CD4-positive, alpha-beta T cell treated with Interleukin-10 for 1 hour (primary cell): ENCODE data around the gene BCAS3.
"Not testable (repeated sequence)": the region's sequence is repeated elsewhere in the genome, so short reads cannot be mapped to it uniquely, and the experiment has no call there.

Experiments used
- DNase-seq: peaks from one replicate; pipeline ENCODE4 v3.0.0-alpha.2; 2020

Gene BCAS3

DNA sequence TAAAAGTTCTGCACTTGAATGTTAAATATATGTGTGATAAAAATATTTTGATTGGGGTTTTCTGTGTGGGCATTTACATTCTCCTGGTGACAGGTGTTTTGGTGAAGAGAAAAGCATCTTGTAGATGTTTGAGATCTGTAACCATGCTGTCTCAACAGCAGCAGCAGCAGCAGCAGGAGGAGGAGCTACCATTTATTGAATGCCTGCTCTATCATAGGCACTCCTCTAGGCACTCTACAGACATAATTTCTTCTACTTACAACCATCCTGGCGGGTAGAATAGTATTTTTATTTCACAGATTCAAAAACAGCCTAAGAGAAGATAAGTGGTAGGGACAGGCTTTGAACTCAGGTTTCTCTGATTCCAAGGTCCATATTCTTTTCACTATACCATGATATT is 562.3 kb downstream of the BCAS3 start:
- no peak for DNase-seq

DNA sequence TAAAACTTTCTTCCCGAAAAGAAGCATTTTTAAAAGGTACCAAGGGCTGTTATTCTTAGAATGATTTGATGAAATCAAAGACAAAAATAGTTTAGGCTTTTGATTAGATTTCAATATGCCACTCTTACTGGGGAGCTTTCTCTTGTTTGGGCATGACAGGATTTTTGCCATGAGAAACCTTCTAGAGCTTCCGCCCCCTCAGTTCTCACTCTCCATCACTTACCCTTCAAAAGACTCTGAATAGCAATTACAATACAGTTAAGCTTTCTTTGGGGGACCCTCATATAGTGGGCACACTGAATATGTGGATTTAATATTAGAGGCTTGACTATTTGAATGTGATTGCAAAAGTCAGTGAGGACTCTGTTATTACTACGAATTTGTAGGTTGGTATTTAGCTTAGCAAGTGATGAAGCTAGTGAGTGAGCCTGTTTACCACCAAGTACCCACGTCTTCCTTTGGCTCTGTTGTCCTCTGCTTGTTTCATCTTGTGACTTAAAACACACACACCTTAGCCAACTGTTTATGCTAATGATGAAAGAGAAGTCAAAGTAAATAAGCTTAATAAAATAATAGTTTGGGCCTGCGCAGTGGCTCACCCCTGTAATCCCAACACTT is 563.3 kb downstream of the BCAS3 start:
- DNase-seq, result no peak

DNA sequence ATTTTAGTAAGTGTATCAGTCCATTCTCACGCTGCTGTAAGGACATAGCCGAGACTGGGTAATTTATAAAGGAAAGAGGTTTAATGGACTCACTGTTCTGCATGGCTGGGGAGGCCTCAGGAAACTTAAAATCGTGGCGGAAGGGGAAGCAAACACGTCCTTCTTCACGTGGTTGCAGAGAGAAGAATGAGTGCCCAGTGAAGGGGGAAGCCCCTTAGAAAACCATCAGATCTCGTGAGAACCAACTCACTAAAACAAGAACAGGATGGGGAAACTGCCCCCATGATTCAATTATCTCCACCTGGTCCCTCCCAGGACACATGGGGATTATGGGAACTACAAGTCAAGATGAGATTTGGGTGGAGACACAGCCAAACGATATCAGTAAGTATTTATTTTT is 567.3 kb downstream of the BCAS3 start:
- not testable (repeated sequence) for DNase-seq

DNA sequence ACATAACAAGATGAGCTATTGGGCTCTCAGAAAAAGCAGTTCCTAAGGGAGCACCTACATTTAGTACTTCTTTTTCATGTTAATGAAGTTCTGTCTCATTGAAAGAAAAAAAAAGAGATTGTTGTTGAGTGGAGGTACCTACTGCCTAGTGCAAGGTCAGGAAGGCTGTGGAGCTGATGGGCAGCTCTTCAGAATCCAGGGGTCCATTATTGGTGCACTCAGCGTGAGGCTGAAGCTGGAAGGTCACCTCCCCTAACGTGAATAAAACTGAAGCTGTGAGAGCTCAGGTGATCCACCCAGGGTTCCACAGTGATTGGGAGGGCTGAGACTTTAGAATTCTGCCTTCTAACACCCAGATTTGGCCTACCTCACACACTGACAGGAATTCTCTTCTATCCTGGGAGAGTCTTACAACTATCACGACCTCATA is 568.1 kb downstream of the BCAS3 start:
- no peak for DNase-seq

DNA sequence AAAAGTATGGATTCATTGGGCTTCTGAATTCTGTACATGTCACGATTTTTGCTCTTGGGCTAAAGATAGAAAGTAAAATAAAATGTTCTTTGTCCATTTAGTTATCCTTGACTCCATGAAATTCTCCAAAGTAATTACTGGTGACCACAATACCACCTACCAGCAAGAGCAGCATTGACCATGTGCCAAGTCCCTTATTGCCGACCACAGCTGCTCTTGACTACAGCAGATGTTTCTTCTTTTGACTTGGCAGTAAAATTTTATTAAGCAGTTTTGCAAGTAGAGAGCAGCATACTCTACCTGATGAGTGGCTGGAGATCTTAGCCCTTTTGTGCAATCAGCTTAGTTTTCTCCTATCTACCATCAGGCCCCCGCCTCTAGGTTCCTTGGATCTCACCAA is 569.8 kb downstream of the BCAS3 start:
- no peak for DNase-seq

DNA sequence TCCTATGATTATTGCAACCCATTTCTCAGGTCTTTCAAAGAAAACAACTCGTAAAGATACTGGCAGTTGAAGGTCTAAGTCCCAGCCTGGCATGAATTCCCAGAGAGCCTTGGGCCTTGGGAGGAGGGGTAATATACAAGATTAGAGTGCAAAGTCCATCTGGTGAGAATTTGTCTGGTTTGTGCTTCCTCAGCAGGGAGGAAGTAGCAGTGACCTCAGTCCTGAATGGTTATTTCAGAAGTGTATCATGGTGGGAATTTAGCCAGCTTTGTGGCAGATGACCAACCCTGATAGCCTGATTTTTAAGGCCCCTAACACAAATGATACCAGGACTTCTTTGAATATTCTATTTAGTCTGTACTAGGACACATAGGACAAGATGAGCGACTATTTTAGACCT is 570.7 kb downstream of the BCAS3 start:
- no peak for DNase-seq

DNA sequence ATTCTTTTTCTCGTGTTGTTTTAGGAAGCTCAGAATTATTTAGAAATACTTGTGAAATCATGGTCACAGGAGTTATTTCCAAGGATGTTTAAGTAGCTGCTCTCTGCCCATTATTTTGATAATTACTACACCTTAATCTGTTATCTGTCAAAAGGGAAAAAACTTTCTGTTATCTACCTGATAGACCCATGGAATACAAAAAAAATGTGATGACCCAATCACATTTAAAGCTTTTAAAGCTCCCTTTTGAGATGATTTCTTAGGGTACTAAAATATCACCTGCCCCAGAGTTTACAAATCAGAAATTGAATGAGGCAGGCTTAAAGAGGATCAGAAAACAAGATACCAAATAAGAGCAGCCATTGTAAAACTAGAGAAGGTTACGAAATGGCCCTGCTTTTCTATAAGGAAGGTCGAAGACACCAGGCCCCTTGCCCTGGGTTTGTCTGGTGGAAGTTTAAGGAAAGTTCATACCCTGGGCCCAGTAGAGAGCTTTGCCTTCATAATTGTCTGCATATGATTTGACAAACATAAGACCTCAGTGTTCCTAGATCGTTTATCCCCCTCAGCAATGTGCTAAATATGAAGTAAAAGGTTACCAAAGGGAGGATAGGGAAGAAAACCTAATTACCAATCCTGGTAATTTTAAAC is 572.1 kb downstream of the BCAS3 start:
- no peak for DNase-seq

DNA sequence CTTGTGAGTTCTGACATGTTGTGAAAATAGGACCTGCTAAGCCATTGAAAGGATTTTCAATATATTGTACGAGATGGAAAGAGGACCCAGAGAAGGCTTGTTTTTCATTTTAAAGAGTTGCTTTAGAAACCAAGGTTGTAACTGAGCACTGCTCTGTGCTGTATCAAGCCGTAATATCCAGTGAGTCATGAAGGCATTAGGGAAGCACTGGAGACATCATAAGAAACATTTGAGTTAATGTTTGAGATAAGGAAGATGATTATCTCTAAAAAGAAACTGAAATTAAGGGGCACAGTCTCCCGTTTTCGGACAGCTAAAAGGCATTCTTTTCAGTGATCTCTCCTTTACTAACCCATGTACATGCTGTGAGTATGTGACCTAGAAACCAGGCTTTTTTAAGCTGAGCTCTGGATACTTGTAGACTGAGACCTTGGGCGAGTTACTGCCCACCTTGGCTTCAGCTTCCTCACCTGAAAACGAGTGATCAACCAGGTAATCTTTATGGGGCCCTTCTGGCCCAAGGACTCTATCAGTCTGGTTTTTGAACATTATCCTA is 572.8 kb downstream of the BCAS3 start:
- DNase-seq, result no peak

DNA sequence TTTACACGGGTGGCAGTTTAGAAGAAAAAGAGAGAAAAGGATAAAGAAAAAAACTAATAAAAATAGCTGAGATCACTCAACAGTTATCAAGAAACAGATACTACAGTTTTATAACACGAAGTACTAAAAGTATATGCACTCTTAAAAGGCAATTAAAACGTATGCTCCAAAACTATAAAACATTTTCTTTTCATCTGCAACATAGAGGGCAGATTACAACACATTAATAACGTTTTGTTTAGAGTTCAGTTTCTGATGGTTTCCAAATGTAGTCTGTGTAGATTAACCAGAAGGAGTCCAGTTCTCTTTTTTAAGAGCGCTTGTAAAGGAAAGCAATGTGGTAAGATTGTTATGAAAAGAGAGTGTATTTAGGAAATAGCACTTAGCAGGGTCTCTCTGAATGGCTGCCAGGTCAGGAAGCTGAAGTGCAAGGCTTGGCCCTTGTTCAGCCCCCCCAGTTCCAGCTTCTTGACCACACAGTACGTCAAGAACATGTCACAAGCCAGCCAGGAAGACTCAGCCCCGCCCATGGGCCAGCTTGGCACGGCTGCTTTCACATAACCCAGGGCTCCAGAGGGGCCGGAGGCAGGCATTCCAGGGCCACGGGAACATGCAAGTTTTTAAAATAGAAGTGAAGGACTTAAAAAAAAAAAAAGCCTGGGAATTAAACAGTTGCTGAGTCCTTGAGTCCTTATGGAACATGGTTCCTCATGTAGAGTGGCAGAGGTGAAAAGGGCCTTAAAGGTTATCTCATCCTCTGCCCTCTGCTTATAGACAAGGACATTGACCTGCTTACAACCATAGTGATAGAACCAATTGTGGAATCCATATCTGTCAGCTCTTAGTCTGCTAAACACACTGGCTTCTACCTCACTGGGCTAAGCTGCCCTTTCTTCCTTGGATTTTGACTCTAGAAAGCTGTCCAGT is 574.6 kb downstream of the BCAS3 start:
- DNase-seq, result peak; percentile 13

DNA sequence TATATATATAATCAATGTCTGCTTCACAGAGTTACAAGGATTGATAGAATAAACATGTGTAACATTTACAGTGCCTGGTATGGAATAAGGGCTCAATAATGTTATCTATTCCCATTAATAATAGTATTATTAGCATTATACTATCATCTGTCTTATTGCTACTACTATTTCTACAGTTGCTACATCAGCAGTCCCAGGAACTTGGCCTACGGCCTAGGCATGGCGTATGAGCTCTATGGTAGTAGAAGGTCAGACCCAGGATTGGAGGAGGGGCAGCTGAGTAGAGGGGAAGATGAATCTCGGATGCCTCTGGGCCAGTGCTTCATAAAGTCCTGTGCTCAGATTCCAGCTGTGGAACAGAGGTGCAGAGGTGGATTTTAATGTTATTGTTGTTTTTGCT is 575.7 kb downstream of the BCAS3 start:
- DNase-seq, result no peak

DNA sequence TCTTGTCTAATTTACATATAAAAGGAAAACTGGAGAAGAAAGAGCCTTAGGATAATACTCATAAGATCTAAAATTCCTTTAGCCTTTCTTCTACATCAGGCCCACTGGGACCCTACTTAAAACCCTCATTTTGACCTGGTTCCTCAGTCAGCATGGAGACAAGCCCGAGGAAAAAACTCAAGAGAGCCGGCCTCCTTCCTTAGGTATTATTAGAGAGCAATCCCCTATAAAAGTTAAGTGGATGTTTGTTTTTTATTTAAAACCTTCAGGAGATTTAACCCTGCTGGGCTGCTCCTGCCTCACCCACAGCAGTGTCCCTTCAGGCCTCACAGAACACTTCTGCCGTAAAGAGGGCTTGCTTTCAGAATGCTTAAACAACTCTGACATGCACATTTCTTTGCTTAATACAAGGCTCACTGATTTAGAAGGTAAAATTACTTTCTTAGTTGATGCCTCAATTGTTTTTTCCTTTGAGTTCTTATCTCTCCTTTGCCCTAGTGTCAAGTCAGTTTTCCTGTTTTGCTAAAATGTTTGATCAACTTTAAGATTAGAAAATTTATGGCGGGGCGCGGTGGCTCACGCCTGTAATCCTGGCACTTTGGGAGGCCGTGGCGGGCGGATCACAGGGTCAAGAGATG is 576.4 kb downstream of the BCAS3 start:
- no peak for DNase-seq

DNA sequence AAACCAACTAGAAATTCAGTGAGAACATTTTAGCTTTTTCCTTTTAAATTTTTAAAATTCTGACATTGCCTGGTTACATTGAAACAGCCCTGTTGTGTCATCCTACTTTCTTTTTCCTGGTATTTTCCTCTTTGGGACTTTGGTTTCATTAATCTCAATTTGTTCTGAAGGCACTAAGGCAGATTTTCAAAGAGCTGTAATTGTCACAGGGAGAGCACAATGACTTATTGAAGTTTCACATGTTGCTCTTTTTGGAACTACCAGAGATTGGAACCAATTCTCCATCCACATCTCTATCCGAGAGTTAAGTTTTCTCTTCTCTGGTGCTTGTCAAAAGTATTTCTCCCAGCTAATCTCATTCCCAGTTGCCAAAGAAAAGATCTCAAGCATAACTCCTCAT is 577.3 kb downstream of the BCAS3 start:
- DNase-seq, result no peak

DNA sequence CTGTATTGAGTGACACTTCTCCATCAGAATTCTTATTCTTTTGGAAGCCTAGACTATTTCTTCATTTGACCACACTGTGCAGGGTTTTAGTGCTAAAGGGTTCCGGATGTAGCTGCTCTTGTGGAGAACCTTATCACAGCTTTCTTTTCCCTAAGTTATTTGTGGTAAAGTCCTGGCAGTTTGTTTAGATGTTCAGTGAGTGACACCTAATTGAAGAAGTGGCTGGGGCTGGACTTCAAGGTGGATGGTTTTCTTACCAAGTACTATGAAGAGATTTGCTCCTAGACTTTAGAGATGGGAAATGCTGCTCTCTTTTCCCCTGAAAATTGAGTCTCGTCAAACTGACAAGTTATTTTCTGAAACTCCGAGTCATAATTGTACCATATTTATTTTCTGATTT is 578.0 kb downstream of the BCAS3 start:
- DNase-seq, result no peak

DNA sequence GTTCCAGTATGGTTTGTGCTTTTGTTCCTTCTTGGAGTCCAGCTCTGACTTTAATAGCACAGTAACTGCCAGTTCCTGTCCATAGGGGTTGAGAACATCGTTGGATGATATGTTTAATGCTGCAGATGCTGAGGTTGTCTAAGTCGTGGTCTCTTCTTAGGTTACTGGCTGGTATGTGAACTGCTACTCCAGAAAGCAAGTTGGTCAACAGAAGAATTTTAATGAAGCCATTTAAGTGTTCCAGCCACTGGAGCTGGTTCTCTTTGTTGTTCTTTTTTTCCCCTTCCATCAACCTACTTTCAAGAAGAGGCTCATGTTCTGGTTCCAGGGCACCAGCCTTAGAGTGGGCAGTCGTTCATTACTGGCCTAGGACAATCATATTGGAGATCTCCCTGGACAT is 581.7 kb downstream of the BCAS3 start:
- DNase-seq, result no peak

DNA sequence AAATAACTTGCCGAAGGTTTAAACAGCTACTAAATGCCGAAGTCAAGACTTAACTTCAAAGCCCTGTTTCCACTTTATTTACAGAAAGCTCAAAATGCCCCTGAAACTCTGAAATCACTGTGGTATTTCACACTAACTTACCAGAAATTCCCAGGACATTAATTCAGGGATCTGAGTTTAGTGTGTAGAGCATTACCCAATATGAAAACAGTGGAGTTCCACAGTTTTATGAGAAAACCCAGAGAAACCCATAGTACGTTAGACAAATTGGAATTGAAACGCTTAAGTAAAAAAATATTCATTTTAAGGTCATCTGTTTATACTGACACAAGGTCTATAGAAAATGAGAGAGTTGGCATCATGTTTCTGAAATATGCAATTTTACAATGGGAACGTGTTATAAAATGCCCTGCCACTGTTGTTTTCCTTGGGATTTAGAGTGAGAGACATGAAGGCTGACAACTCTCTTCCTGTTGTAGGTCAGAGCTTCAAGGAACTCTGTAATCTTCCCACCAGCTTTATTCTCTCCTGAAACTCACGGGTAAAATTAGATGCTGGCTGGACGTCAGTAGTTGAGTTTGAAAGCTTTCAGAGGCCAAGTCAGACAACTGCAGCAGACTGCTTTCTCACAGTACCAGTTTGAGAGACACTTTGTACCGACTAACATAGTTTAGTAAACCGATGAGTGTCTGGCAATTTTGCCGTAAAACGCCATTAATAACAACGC is 582.6 kb downstream of the BCAS3 start:
- DNase-seq, result no peak

DNA sequence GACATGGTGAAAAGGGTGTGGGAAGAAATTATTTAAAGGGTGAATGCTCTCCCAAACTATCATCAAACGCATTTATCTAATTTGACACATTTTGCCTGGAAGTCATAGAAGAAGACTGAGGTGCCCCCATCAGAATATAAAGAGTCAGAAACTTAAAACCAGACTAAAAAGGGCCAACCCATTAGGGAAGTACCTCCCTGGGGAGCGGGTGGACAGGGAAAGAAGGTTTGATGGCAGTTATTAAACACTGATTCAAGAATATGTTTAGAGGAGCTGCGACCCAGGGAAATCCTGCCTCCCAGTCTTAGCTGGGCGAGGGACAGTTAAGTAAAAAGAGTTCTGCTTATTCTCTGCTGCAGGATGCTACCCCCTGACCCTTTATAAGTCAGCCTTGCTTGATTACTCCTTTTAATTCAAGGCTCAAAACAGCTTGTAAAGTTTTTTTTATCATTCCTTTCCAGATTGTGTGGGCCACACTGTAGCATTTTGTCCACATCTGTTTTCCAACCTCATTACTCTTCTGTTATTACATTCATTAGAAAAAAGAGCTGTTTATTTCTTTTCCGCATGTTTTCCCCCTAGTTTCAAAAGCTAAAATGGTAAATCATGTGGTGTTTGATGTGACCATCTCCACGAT is 583.5 kb downstream of the BCAS3 start:
- no peak for DNase-seq

DNA sequence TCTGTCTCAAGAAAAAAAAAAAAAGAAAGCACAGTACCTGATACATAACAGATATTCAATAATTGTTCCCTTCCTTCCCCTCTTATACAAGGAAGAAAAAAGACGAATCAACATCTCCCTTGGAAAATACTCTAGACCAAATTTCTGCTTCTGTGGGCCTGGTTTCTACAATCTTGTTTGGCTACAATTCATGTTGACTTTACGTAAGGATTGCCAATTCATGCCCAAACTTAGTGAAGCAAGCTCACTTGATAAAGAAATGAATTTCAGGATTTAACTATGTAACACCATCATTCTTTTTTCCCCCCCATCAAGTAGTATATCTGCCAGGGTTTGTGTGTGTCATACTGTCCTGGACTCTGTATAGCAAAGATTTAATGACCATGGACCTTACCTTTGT is 587.7 kb downstream of the BCAS3 start:
- DNase-seq, result no peak

DNA sequence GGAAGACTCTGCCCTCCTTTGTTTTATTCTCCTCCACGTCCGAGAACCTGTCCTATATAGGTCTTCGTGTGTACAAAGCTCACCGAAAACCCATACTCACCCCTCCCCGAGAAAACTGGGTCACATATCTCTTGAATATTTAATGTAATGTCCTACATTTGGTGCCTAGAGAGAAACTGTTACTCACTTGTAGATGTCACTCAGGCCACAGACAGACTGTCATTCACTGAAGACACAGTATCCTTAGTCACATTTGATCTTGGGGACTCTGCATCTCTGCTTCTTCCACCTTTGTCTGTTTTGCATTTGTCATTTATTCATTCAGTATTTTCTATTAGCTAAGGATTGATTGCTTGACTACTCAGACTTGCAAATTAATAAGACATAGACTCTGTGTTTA is 590.2 kb downstream of the BCAS3 start:
- DNase-seq, result no peak

DNA sequence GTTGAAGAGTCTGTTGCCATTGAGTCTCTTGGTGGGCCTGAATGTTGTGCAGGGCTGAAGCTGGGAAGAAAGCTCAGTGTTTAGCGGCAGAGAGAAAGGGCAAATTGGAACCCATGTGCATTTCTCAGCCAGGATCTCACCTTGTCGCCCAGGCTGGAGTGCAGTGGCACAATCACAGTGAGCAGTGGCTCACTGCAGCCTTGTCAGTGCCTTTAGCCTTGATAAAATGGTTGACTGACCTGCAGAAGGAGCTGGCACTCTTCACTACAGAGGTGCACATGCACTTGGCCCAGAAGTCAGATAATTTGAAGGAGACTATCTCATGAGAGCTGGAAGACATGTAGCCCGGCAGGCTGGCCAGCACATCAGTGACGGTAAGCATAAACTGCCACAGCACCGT is 597.7 kb downstream of the BCAS3 start:
- no peak for DNase-seq

DNA sequence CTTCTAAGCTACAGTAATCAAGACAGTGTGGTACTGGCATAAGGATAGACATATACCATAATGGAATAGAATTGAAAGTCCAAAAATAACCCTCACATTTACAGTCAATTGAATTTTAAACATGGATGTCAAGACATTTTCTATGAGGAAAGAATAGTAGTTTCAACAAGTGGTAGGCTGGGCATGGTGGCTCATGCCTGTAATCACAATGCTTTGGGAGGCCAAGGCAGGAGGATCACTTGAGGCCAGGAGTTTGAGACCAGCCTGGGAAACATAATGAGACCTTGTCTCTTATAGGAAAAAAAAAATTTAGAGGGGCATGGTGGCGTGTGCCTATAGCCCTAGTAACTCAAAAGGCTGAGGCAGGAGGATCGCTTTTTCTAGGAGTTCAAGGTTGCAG is 599.2 kb downstream of the BCAS3 start:
- DNase-seq, result no peak

DNA sequence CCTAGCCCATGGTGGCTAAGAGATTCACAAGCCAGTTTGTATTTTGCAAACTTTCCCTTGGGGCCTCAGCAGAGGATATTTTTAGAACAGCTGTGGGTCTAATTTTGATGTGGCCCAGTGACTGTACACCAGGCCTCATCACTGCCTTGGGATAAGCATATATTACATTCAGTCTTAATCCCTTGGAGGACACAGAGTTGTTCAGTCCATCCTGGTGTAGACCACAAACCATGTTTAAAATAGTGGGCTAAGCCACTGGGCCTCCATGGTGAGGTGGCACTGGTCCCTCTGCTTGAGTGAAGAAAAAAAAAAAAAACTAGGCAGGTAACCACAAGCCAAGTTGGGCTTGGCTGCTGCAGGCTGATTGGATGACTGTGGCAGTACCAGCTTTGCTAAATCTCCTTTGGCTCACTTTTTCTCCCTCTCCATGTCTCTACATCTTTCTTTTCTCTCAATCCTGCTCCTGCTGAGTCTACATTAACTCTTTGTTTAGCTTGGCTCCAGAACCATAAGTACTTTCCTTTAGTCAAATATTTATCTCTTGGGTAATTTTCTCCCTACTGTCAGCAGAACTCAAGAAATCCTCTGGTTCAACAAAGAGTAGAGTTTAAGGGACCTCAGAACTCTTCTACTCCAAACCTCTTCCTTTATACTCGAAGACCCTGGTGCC is 602.0 kb downstream of the BCAS3 start:
- no peak for DNase-seq
